HEK293 (cell line): Measurements from ENCODE around the gene ZNF541.

Source experiments
- CTCF ChIA-PET: fragments of 350-600 bp; formaldehyde crosslinking; extraction: SDS; loops from one replicate; lab custom pipeline; 2021; ENCODE audit warnings: antibody characterized with exemption; lab: Yijun Ruan, JAX
- POLR2A ChIA-PET: fragments of 300-600 bp; formaldehyde crosslinking; extraction: SDS; loops from one replicate; lab custom pipeline; 2020; ENCODE audit warnings: antibody characterized with exemption, inconsistent platforms; lab: Yijun Ruan, JAX
- H3K27ac ChIP-seq: fragments of 200-500 bp; sonication (Bioruptor generic); 2 replicates; pipeline ENCODE4 v1.5.1; 2014; ENCODE audit warnings: low read depth, low read length, control low read depth, inconsistent platforms; ENCODE audit errors: extremely low read depth
- H3K36me3 ChIP-seq, 2 experiments: fragments of 200-500 bp in 1 of 2; sonication (Bioruptor generic) in 1 of 2; 1 replicate in 1 of 2; 2 replicates in 1 of 2; pipeline ENCODE4 v1.5.1; 2014 to 2017; ENCODE audit warnings: inconsistent platforms in 2 of 2, low read length in 2 of 2; ENCODE audit not compliant: control insufficient read depth in 2 of 2, insufficient read depth in 1 of 2
- H3K4me1 ChIP-seq: fragments of 200-500 bp; sonication (Bioruptor generic); 2 replicates; pipeline ENCODE4 v1.5.1; 2014; ENCODE audit warnings: mild to moderate bottlenecking, low read length, inconsistent platforms; ENCODE audit not compliant: control insufficient read depth, insufficient read depth
- H3K4me3 ChIP-seq: 2 replicates; pipeline ENCODE4 v1.5.1; 2011; ENCODE audit warnings: low read depth, mild to moderate bottlenecking, control low read depth, low read length, moderate library complexity
- H3K9me3 ChIP-seq: fragments of 200-500 bp; sonication (Bioruptor generic); 2 replicates; pipeline ENCODE4 v1.5.1; 2014; ENCODE audit warnings: low read depth, low read length, inconsistent platforms; ENCODE audit not compliant: control insufficient read depth, insufficient read depth
- BCL11A ChIP-seq: fragments of 450-650 bp; formaldehyde crosslinking; IDR thresholded peaks from 2 replicates; pipeline ENCODE4 v1.5.1; 2016; ENCODE audit warnings: low read depth, missing biosample characterization, missing genetic modification characterization
- FEZF1 ChIP-seq: fragments of 450-650 bp; formaldehyde crosslinking; IDR thresholded peaks from 2 replicates; pipeline ENCODE4 v1.5.1; 2016; ENCODE audit warnings: missing biosample characterization, missing genetic modification characterization
- GFI1B ChIP-seq: fragments of 450-650 bp; formaldehyde crosslinking; IDR thresholded peaks from 2 replicates; pipeline ENCODE4 v1.5.1; 2016; ENCODE audit warnings: missing biosample characterization, missing genetic modification characterization
- GLIS2 ChIP-seq: fragments of 450-650 bp; formaldehyde crosslinking; IDR thresholded peaks from 2 replicates; pipeline ENCODE4 v1.5.1; 2016; ENCODE audit warnings: missing biosample characterization, missing genetic modification characterization
- SCRT1 ChIP-seq: fragments of 450-650 bp; formaldehyde crosslinking; IDR thresholded peaks from 2 replicates; pipeline ENCODE4 v1.5.1; 2016; ENCODE audit warnings: missing biosample characterization, missing genetic modification characterization, borderline replicate concordance
- TCF7L2 ChIP-seq: IDR thresholded peaks from 2 replicates; pipeline ENCODE4 v1.6.1; 2011; ENCODE audit warnings: low read depth, mild to moderate bottlenecking, inconsistent platforms, low read length, moderate library complexity, borderline replicate concordance
- ZIC2 ChIP-seq: fragments of 450-650 bp; formaldehyde crosslinking; IDR thresholded peaks from 2 replicates; pipeline ENCODE4 v1.5.1; 2016; ENCODE audit warnings: missing biosample characterization, missing genetic modification characterization
- ZNF121 ChIP-seq: fragments of 450-650 bp; formaldehyde crosslinking; IDR thresholded peaks from 2 replicates; pipeline ENCODE4 v1.5.1; 2016; ENCODE audit warnings: missing biosample characterization, missing genetic modification characterization
- ZNF140 ChIP-seq: fragments of 450-650 bp; formaldehyde crosslinking; IDR thresholded peaks from 2 replicates; pipeline ENCODE4 v1.5.1; 2016; ENCODE audit warnings: missing biosample characterization, missing genetic modification characterization
- ZNF157 ChIP-seq: fragments of 450-650 bp; formaldehyde crosslinking; IDR thresholded peaks from 2 replicates; pipeline ENCODE4 v1.5.1; 2016; ENCODE audit warnings: missing biosample characterization, missing genetic modification characterization
- ZNF292 ChIP-seq: fragments of 450-650 bp; formaldehyde crosslinking; IDR thresholded peaks from 2 replicates; pipeline ENCODE4 v1.5.1; 2016; ENCODE audit warnings: low read depth, missing biosample characterization, missing genetic modification characterization, borderline replicate concordance
- ZNF621 ChIP-seq: fragments of 450-650 bp; formaldehyde crosslinking; IDR thresholded peaks from 2 replicates; pipeline ENCODE4 v1.5.1; 2017; ENCODE audit warnings: missing biosample characterization, missing genetic modification characterization
- ZNF658 ChIP-seq: fragments of 450-650 bp; formaldehyde crosslinking; IDR thresholded peaks from 2 replicates; pipeline ENCODE4; 2016; ENCODE audit warnings: missing biosample characterization, missing genetic modification characterization
- ZNF830 ChIP-seq: fragments of 450-650 bp; IDR thresholded peaks from 2 replicates; pipeline ENCODE4 v1.5.0; 2018; ENCODE audit warnings: missing biosample characterization, missing genetic modification characterization, low read depth, mild to moderate bottlenecking, moderate library complexity
- TF ChIP-seq, protein P1 (sequence below): fragments of 450-650 bp; formaldehyde crosslinking; IDR thresholded peaks from 2 replicates; pipeline ENCODE4 v1.5.1; 2017; ENCODE audit warnings: missing biosample characterization, missing genetic modification characterization
- TF ChIP-seq, protein P2 (sequence below): fragments of 450-650 bp; IDR thresholded peaks from 2 replicates; pipeline ENCODE4 v1.5.1; 2018; ENCODE audit warnings: missing biosample characterization, mild to moderate bottlenecking, missing genetic modification characterization
- TF ChIP-seq, protein P3 (sequence below): fragments of 450-650 bp; formaldehyde crosslinking; IDR thresholded peaks from 2 replicates; pipeline ENCODE4 v1.5.1; 2017; ENCODE audit warnings: missing biosample characterization, missing genetic modification characterization
- TF ChIP-seq, protein P4 (sequence below): fragments of 450-650 bp; formaldehyde crosslinking; IDR thresholded peaks from 2 replicates; pipeline ENCODE4 v1.5.1; 2016; ENCODE audit warnings: missing biosample characterization, missing genetic modification characterization
- TF ChIP-seq, protein P5 (sequence below): fragments of 450-650 bp; formaldehyde crosslinking; IDR thresholded peaks from 2 replicates; pipeline ENCODE4 v1.5.1; 2016; ENCODE audit warnings: missing biosample characterization, missing genetic modification characterization, borderline replicate concordance
- TF ChIP-seq, protein P6 (sequence below): fragments of 450-650 bp; formaldehyde crosslinking; IDR thresholded peaks from 2 replicates; pipeline ENCODE4 v1.5.1; 2016; ENCODE audit warnings: missing biosample characterization, missing genetic modification characterization

The ZNF541 gene, protein sequence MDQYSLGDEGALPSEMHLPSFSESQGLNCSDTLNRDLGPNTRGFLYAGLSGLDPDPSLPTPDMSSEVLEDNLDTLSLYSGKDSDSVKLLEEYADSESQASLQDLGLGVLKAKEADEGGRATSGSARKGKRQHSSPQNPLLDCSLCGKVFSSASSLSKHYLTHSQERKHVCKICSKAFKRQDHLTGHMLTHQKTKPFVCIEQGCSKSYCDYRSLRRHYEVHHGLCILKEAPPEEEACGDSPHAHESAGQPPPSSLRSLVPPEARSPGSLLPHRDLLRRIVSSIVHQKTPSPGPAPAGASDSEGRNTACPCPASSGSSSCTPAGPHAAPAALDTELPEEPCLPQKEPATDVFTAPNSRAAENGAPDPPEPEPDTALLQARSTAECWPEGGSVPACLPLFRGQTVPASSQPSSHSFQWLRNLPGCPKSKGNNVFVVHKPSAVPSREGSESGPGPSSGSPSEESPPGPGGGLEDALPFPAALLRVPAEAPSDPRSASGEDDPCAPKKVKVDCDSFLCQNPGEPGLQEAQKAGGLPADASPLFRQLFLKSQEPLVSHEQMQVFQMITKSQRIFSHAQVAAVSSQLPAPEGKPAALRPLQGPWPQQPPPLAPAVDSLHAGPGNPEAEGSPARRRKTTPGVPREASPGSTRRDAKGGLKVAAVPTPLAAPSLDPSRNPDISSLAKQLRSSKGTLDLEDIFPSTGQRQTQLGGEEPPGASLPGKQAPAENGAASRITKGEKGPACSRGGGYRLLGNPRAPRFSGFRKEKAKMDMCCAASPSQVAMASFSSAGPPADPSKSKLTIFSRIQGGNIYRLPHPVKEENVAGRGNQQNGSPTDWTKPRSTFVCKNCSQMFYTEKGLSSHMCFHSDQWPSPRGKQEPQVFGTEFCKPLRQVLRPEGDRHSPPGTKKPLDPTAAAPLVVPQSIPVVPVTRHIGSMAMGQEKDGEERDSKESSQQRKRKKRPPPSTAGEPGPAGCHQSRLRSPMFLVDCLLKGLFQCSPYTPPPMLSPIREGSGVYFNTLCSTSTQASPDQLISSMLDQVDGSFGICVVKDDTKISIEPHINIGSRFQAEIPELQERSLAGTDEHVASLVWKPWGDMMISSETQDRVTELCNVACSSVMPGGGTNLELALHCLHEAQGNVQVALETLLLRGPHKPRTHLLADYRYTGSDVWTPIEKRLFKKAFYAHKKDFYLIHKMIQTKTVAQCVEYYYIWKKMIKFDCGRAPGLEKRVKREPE (N-terminal part only)

DNA sequence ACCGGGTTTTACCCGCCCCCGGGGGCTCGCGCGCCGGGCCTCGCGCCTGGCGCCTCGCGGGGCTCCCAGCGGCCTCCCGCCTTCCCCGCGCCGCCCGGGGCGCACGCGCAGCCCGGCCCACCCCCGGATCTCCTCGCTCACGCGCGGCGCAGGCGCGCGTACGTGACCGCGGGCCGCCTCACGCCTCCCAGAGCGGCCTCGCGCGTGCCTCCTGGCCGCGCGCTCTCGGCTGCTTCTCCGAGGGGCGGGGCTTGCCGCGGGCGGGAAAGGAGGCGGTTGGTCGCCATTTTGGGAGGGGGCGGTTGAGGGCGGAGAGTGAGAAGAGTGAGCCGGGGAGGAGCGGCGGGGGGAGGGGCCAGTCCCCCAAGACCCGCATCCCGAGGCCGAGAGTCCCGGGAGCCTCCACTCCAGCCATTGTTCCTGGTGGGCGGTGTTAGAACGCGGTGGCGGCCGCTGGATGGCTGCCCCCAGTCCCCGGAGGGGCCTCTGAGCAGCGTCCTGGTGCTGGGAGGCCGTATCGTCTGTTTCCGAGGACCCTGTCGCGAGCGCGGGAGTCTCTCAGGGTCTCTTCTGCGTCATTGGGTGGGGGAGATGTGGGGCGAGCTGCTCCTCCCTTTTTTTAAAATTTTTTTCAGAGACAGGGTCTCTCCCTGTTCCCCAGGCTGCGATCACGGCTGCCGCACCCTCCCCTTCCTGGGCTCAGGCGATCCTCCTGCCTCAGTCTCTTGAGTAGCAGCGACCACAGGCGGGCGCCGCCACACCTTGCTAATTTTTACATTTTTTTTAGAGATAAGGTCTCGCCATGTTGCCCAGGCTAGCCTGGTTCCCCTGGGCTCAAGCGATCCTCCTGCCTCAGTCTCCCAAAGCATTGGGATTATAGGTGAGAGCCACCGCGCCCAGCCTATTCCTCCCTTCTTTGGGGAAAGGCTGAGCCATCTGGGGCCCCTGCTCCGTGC lies at the start of gene ZNF541:
Gene ZNF541, minus strand, starts transcription at position 78 of the 956 bp plus-strand sequence. CDS start 17,292 bp downstream, outside the sequence.
- CTCF ChIA-PET = interaction anchor here (0.6 to 1.0 kb wide), 2 partner anchors 21 to 215 kb away, joined by 3 read pairs; no protein-coding TSS in a partner anchor
- no peaks in the 10 kb centered on the region for H3K36me3 ChIP-seq
- no peak for TF ChIP-seq ZIC2
- no peak for TF ChIP-seq ZNF121 (tag by site-specific recombination)
- TF ChIP-seq, protein P1, sequence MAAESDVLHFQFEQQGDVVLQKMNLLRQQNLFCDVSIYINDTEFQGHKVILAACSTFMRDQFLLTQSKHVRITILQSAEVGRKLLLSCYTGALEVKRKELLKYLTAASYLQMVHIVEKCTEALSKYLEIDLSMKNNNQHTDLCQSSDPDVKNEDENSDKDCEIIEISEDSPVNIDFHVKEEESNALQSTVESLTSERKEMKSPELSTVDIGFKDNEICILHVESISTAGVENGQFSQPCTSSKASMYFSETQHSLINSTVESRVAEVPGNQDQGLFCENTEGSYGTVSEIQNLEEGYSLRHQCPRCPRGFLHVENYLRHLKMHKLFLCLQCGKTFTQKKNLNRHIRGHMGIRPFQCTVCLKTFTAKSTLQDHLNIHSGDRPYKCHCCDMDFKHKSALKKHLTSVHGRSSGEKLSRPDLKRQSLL (tag by site-specific recombination) = no peak
- no peak for TF ChIP-seq ZNF621 (tag by site-specific recombination)
- TF ChIP-seq, protein P2, sequence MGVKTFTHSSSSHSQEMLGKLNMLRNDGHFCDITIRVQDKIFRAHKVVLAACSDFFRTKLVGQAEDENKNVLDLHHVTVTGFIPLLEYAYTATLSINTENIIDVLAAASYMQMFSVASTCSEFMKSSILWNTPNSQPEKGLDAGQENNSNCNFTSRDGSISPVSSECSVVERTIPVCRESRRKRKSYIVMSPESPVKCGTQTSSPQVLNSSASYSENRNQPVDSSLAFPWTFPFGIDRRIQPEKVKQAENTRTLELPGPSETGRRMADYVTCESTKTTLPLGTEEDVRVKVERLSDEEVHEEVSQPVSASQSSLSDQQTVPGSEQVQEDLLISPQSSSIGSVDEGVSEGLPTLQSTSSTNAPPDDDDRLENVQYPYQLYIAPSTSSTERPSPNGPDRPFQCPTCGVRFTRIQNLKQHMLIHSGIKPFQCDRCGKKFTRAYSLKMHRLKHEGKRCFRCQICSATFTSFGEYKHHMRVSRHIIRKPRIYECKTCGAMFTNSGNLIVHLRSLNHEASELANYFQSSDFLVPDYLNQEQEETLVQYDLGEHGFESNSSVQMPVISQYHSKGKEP = no peak
- TF ChIP-seq ZNF157 = no peak
- TF ChIP-seq ZNF658 (tag by site-specific recombination) = no peak
- no peak for TF ChIP-seq GLIS2 (tag by site-specific recombination)
- TF ChIP-seq, protein P3, sequence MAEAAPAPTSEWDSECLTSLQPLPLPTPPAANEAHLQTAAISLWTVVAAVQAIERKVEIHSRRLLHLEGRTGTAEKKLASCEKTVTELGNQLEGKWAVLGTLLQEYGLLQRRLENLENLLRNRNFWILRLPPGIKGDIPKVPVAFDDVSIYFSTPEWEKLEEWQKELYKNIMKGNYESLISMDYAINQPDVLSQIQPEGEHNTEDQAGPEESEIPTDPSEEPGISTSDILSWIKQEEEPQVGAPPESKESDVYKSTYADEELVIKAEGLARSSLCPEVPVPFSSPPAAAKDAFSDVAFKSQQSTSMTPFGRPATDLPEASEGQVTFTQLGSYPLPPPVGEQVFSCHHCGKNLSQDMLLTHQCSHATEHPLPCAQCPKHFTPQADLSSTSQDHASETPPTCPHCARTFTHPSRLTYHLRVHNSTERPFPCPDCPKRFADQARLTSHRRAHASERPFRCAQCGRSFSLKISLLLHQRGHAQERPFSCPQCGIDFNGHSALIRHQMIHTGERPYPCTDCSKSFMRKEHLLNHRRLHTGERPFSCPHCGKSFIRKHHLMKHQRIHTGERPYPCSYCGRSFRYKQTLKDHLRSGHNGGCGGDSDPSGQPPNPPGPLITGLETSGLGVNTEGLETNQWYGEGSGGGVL (tag by site-specific recombination) = no peak
- TF ChIP-seq, protein P4, sequence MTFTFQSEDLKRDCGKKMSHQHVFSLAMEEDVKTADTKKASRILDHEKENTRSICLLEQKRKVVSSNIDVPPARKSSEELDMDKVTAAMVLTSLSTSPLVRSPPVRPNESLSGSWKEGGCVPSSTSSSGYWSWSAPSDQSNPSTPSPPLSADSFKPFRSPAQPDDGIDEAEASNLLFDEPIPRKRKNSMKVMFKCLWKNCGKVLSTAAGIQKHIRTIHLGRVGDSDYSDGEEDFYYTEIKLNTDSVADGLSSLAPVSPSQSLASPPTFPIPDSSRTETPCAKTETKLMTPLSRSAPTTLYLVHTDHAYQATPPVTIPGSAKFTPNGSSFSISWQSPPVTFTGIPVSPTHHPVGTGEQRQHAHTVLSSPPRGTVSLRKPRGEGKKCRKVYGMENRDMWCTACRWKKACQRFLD (tag by site-specific recombination) = no peak
- no peak for TF ChIP-seq GFI1B
- TF ChIP-seq, protein P5, sequence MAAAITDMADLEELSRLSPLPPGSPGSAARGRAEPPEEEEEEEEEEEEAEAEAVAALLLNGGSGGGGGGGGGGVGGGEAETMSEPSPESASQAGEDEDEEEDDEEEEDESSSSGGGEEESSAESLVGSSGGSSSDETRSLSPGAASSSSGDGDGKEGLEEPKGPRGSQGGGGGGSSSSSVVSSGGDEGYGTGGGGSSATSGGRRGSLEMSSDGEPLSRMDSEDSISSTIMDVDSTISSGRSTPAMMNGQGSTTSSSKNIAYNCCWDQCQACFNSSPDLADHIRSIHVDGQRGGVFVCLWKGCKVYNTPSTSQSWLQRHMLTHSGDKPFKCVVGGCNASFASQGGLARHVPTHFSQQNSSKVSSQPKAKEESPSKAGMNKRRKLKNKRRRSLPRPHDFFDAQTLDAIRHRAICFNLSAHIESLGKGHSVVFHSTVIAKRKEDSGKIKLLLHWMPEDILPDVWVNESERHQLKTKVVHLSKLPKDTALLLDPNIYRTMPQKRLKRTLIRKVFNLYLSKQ (tag by site-specific recombination) = no peak
- no peak for TF ChIP-seq FEZF1 (tag by site-specific recombination)
- TF ChIP-seq ZNF292 (tag by site-specific recombination) = no peak
- TF ChIP-seq, protein P6, sequence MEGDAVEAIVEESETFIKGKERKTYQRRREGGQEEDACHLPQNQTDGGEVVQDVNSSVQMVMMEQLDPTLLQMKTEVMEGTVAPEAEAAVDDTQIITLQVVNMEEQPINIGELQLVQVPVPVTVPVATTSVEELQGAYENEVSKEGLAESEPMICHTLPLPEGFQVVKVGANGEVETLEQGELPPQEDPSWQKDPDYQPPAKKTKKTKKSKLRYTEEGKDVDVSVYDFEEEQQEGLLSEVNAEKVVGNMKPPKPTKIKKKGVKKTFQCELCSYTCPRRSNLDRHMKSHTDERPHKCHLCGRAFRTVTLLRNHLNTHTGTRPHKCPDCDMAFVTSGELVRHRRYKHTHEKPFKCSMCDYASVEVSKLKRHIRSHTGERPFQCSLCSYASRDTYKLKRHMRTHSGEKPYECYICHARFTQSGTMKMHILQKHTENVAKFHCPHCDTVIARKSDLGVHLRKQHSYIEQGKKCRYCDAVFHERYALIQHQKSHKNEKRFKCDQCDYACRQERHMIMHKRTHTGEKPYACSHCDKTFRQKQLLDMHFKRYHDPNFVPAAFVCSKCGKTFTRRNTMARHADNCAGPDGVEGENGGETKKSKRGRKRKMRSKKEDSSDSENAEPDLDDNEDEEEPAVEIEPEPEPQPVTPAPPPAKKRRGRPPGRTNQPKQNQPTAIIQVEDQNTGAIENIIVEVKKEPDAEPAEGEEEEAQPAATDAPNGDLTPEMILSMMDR (tag by site-specific recombination) = no peak
- TF ChIP-seq ZNF830 (tag by site-specific recombination) = no peak
- no peak for TF ChIP-seq BCL11A (tag by site-specific recombination)
- TF ChIP-seq SCRT1 = no peak
- TF ChIP-seq ZNF140 (tag by site-specific recombination) = no peak
- TF ChIP-seq TCF7L2 = no peak
- no peaks in the 10 kb centered on the region for H3K9me3 ChIP-seq
- POLR2A ChIA-PET = no interaction called here
- H3K4me1 ChIP-seq = no peaks in the 10 kb centered on the region
- H3K4me3 ChIP-seq = no peak within 1 kb of the TSS
- H3K27ac ChIP-seq = no peak within 1 kb of the TSS
